ENCODE results near the gene ERC1.

The ERC1 gene

GRCh38 chr12:1464925-1465324 lies 473.9 kb downstream of the ERC1 start:
- DNase-seq: no peak

- DNase-seq: no peak
Observed at GRCh38 chr12:1465990-1466389, 475.0 kb downstream of the ERC1 start.

GRCh38 chr12:1466481-1467154 lies 475.6 kb downstream of the ERC1 start:
- no peak for DNase-seq

GRCh38 chr12:1467710-1468109 lies 476.7 kb downstream of the ERC1 start:
- no peak for DNase-seq

GRCh38 chr12:1469070-1469469 lies 478.0 kb downstream of the ERC1 start:
- no peak for DNase-seq

- no peak for DNase-seq
Observed at GRCh38 chr12:1470051-1470450, 479.0 kb downstream of the ERC1 start.

- no peak for DNase-seq
Observed at GRCh38 chr12:1471224-1471623, 480.2 kb downstream of the ERC1 start.

- peak; percentile 40 for DNase-seq
Observed at GRCh38 chr12:1473418-1473817, 482.4 kb downstream of the ERC1 start.

GRCh38 chr12:1474041-1474573 lies 483.1 kb downstream of the ERC1 start:
- no peak for DNase-seq

GRCh38 chr12:1474574-1475153 lies 483.6 kb downstream of the ERC1 start:
- no peak for DNase-seq

- DNase-seq: no peak
Observed at GRCh38 chr12:1479645-1480044, 488.6 kb downstream of the ERC1 start.

- DNase-seq: no peak
Observed at GRCh38 chr12:1481326-1481725, 490.3 kb downstream of the ERC1 start.

- DNase-seq: no peak
Observed at GRCh38 chr12:1481906-1482305, 490.9 kb downstream of the ERC1 start.

- DNase-seq: no peak
Observed at GRCh38 chr12:1488908-1489381, 497.9 kb downstream of the ERC1 start.

- DNase-seq: no peak
Observed at GRCh38 chr12:1491983-1492697, 501.1 kb downstream of the ERC1 start.

GRCh38 chr12:1493781-1494565 lies 502.9 kb downstream of the ERC1 start:
- DNase-seq: no peak

- no peak for DNase-seq
Observed at GRCh38 chr12:1494856-1495255, 503.8 kb downstream of the ERC1 start.

GRCh38 chr12:1496162-1496900 lies 505.3 kb downstream of the ERC1 start:
- no peak for DNase-seq

- no peak for DNase-seq
Observed at GRCh38 chr12:1497161-1497560, 506.1 kb downstream of the ERC1 start.

GRCh38 chr12:1498199-1498740 lies 507.2 kb downstream of the ERC1 start:
- no peak for DNase-seq

- DNase-seq: no peak
Observed at GRCh38 chr12:1499351-1499750, 508.3 kb downstream of the ERC1 start.
